GM18502 (cell line): ENCODE results near the gene GNAO1.

Source experiments
- ATAC-seq: cut with Tn5 transposase; IDR thresholded peaks from one replicate; pipeline ENCODE4 v1.9.1; 2021; ENCODE audit warnings: mild to moderate bottlenecking; ENCODE audit not compliant: unreplicated experiment, poor library complexity

The GNAO1 gene

GRCh38 chr16:56279914-56280313 lies 88.6 kb downstream of the GNAO1 start:
- no peak for ATAC-seq

GRCh38 chr16:56281249-56281805 lies 90.0 kb downstream of the GNAO1 start:
- no peak for ATAC-seq

- ATAC-seq, result no peak
Observed at GRCh38 chr16:56282451-56282850, 91.2 kb downstream of the GNAO1 start.

DNA sequence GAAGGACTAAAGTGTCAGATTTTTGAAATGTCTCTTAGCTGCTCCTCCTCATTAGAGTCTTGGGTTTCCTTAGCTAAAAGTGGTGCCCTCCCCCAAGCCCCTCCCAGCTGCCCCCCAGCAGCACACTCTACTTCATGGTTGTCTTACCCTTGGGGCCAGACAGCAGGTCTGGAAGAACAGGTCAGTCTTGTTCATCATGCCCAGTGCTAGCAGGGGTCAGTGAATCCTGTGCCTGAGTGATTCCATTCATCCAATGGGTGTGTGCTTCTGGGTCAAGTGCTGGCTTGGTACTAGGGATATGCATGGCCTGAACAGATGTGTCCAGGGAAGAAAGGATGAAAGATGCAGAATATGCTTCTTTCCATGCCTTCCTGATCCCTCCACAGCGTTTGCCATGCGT lies 93.2 kb downstream of the GNAO1 start:
- no peak for ATAC-seq

DNA sequence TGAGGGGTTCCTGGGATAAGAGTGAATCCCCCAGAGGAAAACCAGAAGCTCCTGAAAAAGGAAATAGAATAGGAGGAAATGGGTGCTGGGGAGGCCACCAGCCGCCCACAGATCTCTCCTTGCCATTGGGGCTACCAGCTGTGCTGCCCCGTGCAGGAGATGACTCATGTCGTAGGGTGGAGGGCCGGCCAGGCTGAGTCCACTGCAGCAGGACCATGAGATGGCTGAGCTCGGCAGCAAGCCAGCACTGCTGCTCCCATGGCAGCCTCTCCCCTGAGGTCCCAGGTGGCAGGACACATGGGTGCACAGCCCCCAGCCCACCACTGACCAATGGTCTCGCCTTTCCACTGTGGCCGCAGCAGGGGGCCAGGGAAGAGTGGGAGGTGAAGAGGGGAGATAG lies 95.5 kb downstream of the GNAO1 start:
- no peak for ATAC-seq

GRCh38 chr16:56288019-56288418 lies 96.7 kb downstream of the GNAO1 start:
- ATAC-seq, result no peak

DNA sequence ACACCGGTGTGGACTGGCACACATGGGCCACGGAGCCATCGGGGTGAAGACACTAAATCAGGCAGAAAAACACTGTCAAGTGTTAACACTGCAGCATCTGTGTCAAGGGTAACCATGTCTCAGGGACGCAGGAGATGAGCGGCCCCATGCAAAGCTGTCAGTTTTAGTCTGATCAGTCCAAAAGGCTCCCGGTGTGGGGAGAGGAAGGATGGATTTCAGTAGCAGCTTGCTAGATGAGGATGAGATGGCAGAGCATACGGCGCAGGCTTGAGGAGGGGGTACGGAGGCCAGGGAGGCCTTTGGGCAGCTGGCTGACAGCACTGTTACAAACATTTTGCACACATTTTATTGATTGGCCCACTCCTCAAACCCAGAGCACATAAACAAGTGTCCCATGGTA lies 98.1 kb downstream of the GNAO1 start:
- ATAC-seq, result no peak

DNA sequence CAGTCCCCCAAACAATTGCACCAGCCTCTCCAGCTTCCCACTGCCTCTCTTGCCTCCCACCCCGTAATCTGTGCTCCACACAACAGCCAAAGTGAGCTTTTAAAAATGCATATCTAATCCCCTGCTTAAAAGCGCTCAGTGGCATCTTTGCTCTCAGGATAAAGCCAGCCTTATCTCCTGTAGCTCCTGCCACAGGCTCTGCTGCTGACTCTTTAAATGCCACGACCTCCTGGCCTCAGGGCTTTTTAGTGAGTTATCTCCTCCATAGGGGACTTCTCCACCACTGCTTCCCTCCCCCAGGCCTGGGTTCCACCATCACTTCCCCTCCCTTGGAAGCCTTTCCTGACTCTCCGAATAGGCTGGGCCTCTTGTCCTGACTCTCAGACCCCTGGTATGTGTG lies 98.6 kb downstream of the GNAO1 start:
- no peak for ATAC-seq

GRCh38 chr16:56294014-56294413 lies 102.7 kb downstream of the GNAO1 start:
- no peak for ATAC-seq

GRCh38 chr16:56294579-56294978 lies 103.3 kb downstream of the GNAO1 start:
- no peak for ATAC-seq

DNA sequence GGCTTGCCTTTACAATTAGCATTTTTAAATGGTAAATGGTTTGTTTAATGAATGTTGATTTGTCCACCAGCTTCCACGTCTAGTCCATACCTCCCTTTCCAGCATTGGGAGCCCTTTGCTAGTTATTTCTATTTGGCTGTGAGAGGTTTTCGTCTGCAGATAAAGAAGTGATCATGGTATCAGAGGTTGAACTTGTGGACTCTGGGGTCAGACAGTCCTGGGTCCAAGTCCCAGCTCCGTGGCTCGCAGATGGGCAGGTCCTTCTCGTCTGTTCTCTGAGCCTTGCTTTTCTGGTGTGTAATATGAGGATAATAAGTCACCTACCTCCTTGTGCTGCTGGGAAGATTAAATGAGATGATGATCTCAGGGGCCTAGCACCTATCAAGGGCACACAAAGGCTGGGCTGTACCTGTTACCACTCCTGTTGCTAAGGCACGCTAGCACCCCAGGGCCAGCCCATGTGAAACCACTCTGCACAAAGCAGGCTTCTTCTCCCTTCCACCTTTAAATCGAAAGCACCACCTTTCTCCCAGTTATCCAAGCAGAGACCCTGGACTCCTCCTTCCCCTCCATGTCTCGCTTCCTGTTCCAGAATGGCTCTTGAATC lies 103.9 kb downstream of the GNAO1 start:
- no peak for ATAC-seq

DNA sequence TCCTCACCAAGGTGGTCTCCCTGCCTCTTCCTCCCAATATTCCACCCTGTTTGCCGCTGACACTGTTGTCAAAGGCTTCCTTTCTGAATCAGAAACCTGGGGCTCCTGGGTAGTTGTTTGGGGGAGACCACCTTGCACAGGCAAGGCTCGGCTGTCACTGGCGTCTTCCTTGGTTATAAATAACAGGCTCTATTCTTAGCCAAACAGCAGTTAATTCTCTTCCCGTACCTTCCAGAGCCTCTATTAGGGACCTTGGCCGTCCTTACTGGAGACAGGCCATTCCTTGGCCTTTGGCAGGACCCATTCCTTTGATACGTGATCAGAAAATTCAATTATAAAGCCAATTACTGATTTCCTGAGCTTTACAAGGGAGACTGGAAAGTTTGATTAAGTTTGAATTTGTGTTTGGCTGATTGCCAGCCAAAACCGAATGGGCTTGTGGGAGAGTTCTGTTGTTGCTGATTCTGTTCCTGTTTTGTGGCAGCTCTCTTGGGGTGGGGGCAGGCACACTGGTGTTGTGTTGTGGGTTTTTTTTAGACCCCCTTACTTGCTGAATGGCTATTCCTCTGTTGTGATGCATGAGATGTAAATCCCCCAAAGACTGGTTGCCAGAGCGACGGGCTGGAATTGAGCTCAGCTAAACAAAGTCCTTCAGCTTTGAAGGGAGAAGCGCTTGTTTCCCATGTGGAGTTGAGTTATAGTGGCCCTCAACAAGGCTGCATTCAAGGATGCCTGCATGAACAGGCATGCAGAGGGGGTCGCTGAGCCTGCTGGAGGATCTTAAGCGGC lies 104.6 kb downstream of the GNAO1 start:
- no peak for ATAC-seq

DNA sequence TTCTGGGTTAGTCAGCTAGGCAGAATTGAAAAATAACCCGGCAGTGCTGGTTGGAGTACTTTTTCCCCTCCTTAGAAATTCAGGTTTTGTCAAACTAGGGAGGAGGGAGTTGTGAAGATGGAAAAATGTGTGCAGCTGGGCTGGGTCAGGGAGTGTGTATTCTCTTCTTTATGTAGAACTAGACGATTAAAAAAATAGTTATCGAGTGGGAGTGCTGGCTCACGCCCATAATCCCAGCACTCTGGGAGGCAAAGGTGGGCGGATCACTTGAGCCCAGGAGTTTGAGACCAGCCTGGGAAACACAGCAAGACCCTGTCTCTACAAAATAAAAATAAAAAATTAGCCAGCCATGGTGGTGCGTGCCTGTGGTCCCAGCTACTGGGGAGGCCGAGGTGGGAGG lies 106.4 kb downstream of the GNAO1 start:
- no peak for ATAC-seq

GRCh38 chr16:56298116-56298515 lies 106.8 kb downstream of the GNAO1 start:
- ATAC-seq, result no peak

DNA sequence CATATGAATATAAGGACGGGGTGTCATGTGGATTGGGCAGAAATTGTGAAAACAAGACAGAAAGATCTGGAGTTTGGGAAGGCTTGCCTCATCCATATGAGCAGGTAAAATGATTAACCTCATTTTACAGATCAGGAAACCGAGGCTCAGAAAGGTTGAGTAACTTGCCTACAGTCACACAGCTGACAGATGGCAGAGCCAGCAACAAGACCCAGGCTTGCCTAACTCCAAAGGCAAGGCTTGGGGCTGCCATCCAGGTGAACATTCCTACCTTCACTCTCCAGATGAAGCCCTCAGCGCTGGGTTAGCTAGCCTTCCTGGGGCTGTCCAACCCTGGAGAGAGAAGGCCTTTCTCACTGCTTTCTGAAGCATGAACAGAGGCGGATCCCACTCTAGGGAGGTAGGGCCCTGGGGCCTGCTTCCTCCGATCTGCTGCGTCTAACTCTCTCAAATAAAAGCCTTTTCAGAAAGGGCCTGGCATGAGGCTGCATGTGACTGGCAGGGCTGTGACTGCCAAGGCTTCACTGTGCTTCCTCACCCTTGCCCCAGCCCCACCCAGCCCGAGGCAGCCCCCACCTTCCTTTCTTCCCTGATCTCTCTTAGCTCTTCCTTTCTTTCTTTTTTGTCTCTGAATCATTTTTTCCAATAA lies 107.8 kb downstream of the GNAO1 start:
- no peak for ATAC-seq

DNA sequence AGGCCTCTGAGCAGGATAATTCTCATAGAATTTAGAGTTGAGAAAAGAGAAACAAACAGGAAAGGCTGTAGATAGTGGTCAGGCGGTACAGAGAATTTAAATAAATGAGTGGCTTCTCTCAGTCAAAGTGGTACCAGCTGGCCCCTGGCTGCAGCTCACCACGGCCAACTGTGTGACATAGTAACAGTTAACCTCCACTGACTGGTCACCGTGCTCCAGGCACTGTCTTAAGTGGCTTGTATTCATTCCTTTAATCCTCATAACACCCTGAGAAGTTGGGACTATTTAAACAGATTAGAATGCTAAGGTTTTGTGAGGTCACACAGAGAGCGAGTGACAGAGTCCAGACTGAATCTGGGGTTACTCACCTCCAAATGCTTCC lies 108.9 kb downstream of the GNAO1 start:
- no peak for ATAC-seq

GRCh38 chr16:56300891-56301850 lies 109.9 kb downstream of the GNAO1 start:
- ATAC-seq, result no peak

DNA sequence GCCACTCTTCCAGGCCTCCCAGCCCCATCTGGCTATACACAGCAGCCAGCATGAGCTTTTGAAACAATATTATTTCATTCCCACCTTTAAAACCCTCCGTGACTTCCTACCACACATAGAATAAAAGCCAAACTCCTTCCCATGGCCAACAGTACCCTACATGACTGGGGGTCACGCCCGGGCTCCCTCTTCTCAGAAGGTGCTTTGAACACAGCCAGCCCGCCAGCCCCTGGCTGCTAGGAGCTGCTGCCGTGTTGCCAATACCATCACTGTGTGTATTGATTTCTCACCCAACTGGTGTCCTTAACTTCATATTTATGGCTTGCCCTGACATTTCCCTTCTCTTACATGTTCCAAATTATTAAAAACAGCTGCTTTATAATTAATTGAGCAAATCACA lies 111.2 kb downstream of the GNAO1 start:
- no peak for ATAC-seq

DNA sequence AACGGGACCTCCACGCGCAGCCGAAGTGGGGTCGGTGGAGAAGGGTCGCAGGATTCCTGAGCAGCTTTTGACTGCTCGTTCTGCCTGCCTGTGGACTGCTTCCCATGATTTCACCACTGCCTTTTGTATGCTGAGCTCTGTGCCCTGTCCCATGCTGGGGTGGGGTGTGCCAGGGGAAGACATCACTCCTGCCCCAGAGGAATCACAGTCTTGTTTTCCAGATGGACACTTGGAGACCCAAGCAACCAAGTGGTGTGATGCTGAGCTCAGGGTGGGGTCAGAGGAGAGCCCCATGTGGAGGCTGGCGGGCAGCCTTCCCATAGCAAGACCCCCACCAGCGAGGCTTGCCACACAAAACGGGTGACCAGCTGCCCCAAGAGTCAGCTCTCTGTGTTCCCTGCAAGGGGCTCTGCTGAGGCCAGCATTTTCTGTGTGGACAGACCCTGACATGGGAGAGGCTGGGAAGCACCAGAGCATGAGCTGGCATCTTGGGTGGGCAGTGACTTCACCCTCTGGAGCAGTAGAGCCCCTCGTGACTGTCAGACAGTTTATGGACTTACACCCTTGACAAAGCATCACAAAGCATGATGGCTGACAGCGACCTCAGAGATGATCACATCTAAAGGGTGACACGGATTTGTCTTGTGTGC lies 111.9 kb downstream of the GNAO1 start:
- no peak for ATAC-seq

DNA sequence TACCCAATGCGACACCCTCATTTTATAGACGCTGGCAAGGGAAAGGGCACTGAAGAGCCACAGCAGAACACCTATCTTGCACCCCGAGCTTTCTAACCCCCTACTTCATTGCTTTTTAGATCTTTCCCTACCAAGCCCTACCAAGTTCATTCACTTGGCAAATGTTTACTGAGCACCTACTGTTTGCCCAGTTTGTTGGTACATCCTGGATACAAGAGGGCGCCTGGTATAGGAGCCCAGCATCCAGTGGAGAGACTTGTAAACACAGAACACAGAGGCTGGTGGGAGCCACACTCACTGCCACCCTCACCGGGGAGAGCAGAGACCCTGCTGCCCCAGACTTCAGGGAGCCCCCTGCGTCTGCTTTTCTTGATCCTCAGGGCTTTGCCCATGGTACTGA lies 112.6 kb downstream of the GNAO1 start:
- no peak for ATAC-seq
